ENCODE data around the gene BST1. TPM values are rescaled to one million over a fixed set of nuclear protein-coding genes. Genes with fewer than 3 reads are reported as not detected.

The BST1 gene
- total and polyA plus RNA-seq, 12 donors: 1.3 to 5.7 (median 3.0) TPM

- DNase-seq (no peak), ATAC-seq (no peak)
- peak overlapping the region in 2 of 10 donors; percentile 19 to 100 for H3K27ac ChIP-seq
- no peak for TF ChIP-seq CTCF (IDR thresholded peaks at IDR 0.05)
- H3K9me3 ChIP-seq: no peaks in the 10 kb centered on the region
- 90 to 92% methylated on average over 4 of the region's 4 CpGs for WGBS, 2 donors
- H3K4me3 ChIP-seq: peak overlapping the region in 1 of 10 donors; percentile 72
- no peaks in the 10 kb centered on the region for H3K36me3 ChIP-seq
- no peaks in the 10 kb centered on the region for H3K27me3 ChIP-seq
- intact Hi-C loops (cut with DNase I): loop anchor here in 4 of 10 donors (5.0 to 10.0 kb wide), 6 partner anchors 183 to 656 kb away; partner anchors contain the start of gene CPEB2 (in 2 of the 4)
- peaks cover 0 to 58% (median 14%) of the 10 kb centered on the region in 9 donors for H3K4me1 ChIP-seq
Observed at GRCh38 chr4:15658136-15658770, 44.6 kb upstream of the BST1 start.

- no peak for TF ChIP-seq CTCF (IDR thresholded peaks at IDR 0.05)
Observed at GRCh38 chr4:15658781-15659180, 44.1 kb upstream of the BST1 start.

GRCh38 chr4:15659768-15660570, 42.9 kb upstream of the BST1 start:
- Histone ChIP-seq H3K9me3 (no peaks in the 10 kb centered on the region), H3K4me3 (peak overlapping the region in 1 of 10 donors; percentile 72), H3K36me3 (no peaks in the 10 kb centered on the region), H3K4me1 (peaks cover 0 to 59% (median 5%) of the 10 kb centered on the region in 9 donors), H3K27me3 (no peaks in the 10 kb centered on the region), H3K27ac (peak overlapping the region in 4 of 10 donors; percentile 5 to 100 (median 28))
- ATAC-seq (peak in 2 of 8 donors; percentile 12 to 27), DNase-seq (no peak)
- TF ChIP-seq CTCF (IDR thresholded peaks at IDR 0.05): no peak
- intact Hi-C loops (cut with DNase I): loop anchor here in 4 of 10 donors (5.0 to 10.0 kb wide), 6 partner anchors 185 to 658 kb away; partner anchors contain the start of gene CPEB2 (in 2 of the 4)
- 81 to 99% methylated on average over 5 of the region's 5 CpGs for WGBS, 2 donors

More at GRCh38 chr4:15658781-15659180, 44.1 kb upstream of the BST1 start:
- Histone ChIP-seq H3K27ac (peak overlapping the region in 2 of 10 donors; percentile 40 to 100), H3K36me3 (no peaks in the 10 kb centered on the region), H3K4me3 (peak overlapping the region in 1 of 10 donors; percentile 72), H3K9me3 (no peaks in the 10 kb centered on the region), H3K4me1 (peaks cover 0 to 52% (median 8%) of the 10 kb centered on the region in 9 donors), H3K27me3 (no peaks in the 10 kb centered on the region)
- 96% methylated on average over 2 of the region's 2 CpGs for WGBS, 2 donors
- no peak for DNase-seq
- ATAC-seq: no peak
- intact Hi-C loops (cut with DNase I): loop anchor here in 4 of 10 donors (5.0 to 10.0 kb wide), 6 partner anchors 184 to 656 kb away; partner anchors contain the start of gene CPEB2 (in 2 of the 4)

GRCh38 chr4:15665753-15666365, 37.0 kb upstream of the BST1 start:
- H3K27ac ChIP-seq: peak overlapping the region in 7 of 10 donors; percentile 36 to 88 (median 53)
- no peak for TF ChIP-seq CTCF (IDR thresholded peaks at IDR 0.05)
- 75 to 79% methylated on average over 3 of the region's 3 CpGs for WGBS, 2 donors
- ATAC-seq (peak in 7 of 8 donors; percentile 16 to 92 (median 79)), DNase-seq (peak in 1 of 2 donors; percentile 16)
- no peaks in the 10 kb centered on the region for H3K27me3 ChIP-seq
- H3K4me3 ChIP-seq: peak overlapping the region in 1 of 10 donors; percentile 13
- no peaks in the 10 kb centered on the region for H3K9me3 ChIP-seq
- H3K4me1 ChIP-seq: peaks cover 0 to 43% (median 5%) of the 10 kb centered on the region in 9 donors
- intact Hi-C loops (cut with DNase I): no loop called here
- no peaks in the 10 kb centered on the region for H3K36me3 ChIP-seq
